H1 (cell line): ENCODE measurements around the gene TMEM117. TPM values are rescaled to one million over a fixed set of nuclear protein-coding genes. Genes with fewer than 3 reads are reported as not detected.

ENCODE experiments used
- polyA plus RNA-seq, 7 experiments: library from polyadenylated mRNA; depleted of rRNA in 3 of 7; stranded (reverse) in 5 of 7; unstranded in 2 of 7; fragments of >200 nt in 5 of 7; fragments of 200-250 nt in 2 of 7; gene quantifications; 1 replicate in 5 of 7; 2 replicates in 1 of 7; 4 replicates in 1 of 7; pipeline versions ENCODE4 v1.2.1 to v1.2.3, GENCODE V29; 2011 to 2013; ENCODE audit warnings: missing spikeins in 2 of 7, mixed read lengths in 2 of 7
- total RNA-seq: library from RNA; stranded (reverse); fragmentation: NEBNext Ultra II Directional; extraction: Animal tissue kit (Norgen Biotek cat#: 25700); gene quantifications from 2 replicates; pipeline ENCODE4 v1.2.1, GENCODE V29; 2021
- TF ChIP-seq, protein P1 (sequence below): fragments of 300-600 bp; sonication (generic); IDR thresholded peaks from 2 replicates; pipeline ENCODE4 v1.7.1; 2012; ENCODE audit warnings: low read length, moderate library complexity, mild to moderate bottlenecking, inconsistent platforms; ENCODE audit not compliant: insufficient replicate concordance

TMEM117 gene
- total and polyA plus RNA-seq, 2 of the 8 experiments (the other 6 are each of a cell fraction or from before 2014, with no cell fraction given), result 0.80 to 1.4 TPM

DNA sequence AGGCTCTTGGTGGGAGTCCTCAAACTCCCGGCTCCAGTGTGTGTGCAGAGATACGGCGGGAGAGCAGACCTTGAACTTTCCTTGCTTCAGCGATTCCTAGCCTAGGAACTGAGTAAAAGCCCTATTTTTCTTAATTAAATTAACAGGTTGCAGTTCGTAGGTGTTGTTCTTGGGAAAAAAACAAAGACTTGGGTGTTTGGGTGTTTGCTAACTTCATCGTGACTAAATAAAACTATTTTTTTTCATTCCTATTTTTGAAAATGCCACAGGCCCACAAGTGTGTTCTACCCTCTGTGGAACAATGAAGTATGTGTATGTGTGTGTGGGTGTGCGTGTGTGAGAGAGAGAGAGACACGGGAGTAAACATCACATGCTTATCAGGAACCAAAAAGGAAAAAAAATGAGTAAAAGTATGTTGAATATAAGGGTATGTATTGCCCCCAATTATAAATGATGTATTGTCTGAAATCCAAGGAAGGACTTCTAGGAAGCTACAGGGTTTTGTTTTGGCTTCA lies 651 bp downstream of the TMEM117 start (continued):
- TF ChIP-seq, protein P1, sequence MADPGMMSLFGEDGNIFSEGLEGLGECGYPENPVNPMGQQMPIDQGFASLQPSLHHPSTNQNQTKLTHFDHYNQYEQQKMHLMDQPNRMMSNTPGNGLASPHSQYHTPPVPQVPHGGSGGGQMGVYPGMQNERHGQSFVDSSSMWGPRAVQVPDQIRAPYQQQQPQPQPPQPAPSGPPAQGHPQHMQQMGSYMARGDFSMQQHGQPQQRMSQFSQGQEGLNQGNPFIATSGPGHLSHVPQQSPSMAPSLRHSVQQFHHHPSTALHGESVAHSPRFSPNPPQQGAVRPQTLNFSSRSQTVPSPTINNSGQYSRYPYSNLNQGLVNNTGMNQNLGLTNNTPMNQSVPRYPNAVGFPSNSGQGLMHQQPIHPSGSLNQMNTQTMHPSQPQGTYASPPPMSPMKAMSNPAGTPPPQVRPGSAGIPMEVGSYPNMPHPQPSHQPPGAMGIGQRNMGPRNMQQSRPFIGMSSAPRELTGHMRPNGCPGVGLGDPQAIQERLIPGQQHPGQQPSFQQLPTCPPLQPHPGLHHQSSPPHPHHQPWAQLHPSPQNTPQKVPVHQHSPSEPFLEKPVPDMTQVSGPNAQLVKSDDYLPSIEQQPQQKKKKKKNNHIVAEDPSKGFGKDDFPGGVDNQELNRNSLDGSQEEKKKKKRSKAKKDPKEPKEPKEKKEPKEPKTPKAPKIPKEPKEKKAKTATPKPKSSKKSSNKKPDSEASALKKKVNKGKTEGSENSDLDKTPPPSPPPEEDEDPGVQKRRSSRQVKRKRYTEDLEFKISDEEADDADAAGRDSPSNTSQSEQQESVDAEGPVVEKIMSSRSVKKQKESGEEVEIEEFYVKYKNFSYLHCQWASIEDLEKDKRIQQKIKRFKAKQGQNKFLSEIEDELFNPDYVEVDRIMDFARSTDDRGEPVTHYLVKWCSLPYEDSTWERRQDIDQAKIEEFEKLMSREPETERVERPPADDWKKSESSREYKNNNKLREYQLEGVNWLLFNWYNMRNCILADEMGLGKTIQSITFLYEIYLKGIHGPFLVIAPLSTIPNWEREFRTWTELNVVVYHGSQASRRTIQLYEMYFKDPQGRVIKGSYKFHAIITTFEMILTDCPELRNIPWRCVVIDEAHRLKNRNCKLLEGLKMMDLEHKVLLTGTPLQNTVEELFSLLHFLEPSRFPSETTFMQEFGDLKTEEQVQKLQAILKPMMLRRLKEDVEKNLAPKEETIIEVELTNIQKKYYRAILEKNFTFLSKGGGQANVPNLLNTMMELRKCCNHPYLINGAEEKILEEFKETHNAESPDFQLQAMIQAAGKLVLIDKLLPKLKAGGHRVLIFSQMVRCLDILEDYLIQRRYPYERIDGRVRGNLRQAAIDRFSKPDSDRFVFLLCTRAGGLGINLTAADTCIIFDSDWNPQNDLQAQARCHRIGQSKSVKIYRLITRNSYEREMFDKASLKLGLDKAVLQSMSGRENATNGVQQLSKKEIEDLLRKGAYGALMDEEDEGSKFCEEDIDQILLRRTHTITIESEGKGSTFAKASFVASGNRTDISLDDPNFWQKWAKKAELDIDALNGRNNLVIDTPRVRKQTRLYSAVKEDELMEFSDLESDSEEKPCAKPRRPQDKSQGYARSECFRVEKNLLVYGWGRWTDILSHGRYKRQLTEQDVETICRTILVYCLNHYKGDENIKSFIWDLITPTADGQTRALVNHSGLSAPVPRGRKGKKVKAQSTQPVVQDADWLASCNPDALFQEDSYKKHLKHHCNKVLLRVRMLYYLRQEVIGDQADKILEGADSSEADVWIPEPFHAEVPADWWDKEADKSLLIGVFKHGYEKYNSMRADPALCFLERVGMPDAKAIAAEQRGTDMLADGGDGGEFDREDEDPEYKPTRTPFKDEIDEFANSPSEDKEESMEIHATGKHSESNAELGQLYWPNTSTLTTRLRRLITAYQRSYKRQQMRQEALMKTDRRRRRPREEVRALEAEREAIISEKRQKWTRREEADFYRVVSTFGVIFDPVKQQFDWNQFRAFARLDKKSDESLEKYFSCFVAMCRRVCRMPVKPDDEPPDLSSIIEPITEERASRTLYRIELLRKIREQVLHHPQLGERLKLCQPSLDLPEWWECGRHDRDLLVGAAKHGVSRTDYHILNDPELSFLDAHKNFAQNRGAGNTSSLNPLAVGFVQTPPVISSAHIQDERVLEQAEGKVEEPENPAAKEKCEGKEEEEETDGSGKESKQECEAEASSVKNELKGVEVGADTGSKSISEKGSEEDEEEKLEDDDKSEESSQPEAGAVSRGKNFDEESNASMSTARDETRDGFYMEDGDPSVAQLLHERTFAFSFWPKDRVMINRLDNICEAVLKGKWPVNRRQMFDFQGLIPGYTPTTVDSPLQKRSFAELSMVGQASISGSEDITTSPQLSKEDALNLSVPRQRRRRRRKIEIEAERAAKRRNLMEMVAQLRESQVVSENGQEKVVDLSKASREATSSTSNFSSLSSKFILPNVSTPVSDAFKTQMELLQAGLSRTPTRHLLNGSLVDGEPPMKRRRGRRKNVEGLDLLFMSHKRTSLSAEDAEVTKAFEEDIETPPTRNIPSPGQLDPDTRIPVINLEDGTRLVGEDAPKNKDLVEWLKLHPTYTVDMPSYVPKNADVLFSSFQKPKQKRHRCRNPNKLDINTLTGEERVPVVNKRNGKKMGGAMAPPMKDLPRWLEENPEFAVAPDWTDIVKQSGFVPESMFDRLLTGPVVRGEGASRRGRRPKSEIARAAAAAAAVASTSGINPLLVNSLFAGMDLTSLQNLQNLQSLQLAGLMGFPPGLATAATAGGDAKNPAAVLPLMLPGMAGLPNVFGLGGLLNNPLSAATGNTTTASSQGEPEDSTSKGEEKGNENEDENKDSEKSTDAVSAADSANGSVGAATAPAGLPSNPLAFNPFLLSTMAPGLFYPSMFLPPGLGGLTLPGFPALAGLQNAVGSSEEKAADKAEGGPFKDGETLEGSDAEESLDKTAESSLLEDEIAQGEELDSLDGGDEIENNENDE, result no peak
